Measurements from ENCODE around the gene TNFAIP2.

GRCh38 chr14:103122947-103123633, at the start of gene TNFAIP2:
- TF ChIP-seq POLR2A (IDR thresholded peaks at IDR 0.05; ENCODE audit: low read depth, low read length) (no peak), CTCF (conservative IDR thresholded peaks at IDR 0.05; ENCODE audit: low read depth, low read length) (no peak)

All from IMR-90 (cell line).